ENCODE measurements around the gene EIF1AD.
"Not testable (repeated sequence)": the region's sequence is repeated elsewhere in the genome, so short reads cannot be mapped to it uniquely, and the experiment has no call there.

EIF1AD gene

GRCh38 chr11:65968600-65969482, 33.1 kb downstream of the EIF1AD start:
- DNase-seq (ENCODE audit: low read depth in 2 of 2), result no peak

- DNase-seq (ENCODE audit: low read depth in 2 of 2), result no peak
These were observed 34.5 kb downstream of the EIF1AD start for GRCh38 chr11:65967329-65967934.

- DNase-seq (ENCODE audit: low read depth in 2 of 2), result no peak
These were observed 35.8 kb downstream of the EIF1AD start for GRCh38 chr11:65965986-65966762.

GRCh38 chr11:65964906-65965305, 37.1 kb downstream of the EIF1AD start:
- DNase-seq (ENCODE audit: low read depth in 2 of 2), result no peak

- no peak for DNase-seq (ENCODE audit: low read depth in 2 of 2)
These were observed 39.8 kb downstream of the EIF1AD start for GRCh38 chr11:65962141-65962564.

- peak; percentile 93 to 95 for DNase-seq (ENCODE audit: low read depth in 2 of 2)
These were observed 40.5 kb downstream of the EIF1AD start, which contains the start of gene SART1 for GRCh38 chr11:65961267-65962140. Gene SART1, plus strand, starts transcription at chr11:65961734. Its CDS starts 47 bp downstream, at chr11:65961781.

GRCh38 chr11:65960824-65961266, 41.1 kb downstream of the EIF1AD start:
- no peak for DNase-seq (ENCODE audit: low read depth in 2 of 2)

- DNase-seq (ENCODE audit: low read depth in 2 of 2), result no peak
These were observed 43.1 kb downstream of the EIF1AD start for GRCh38 chr11:65958774-65959420.

- no peak for DNase-seq (ENCODE audit: low read depth in 2 of 2)
These were observed 43.7 kb downstream of the EIF1AD start for GRCh38 chr11:65958291-65958690.

GRCh38 chr11:65954771-65955170, 47.2 kb downstream of the EIF1AD start:
- DNase-seq (ENCODE audit: low read depth in 2 of 2), result no peak

GRCh38 chr11:65953471-65953870, 48.5 kb downstream of the EIF1AD start:
- DNase-seq (ENCODE audit: low read depth in 2 of 2), result no peak

- DNase-seq (ENCODE audit: low read depth in 2 of 2), result no peak
These were observed 49.9 kb downstream of the EIF1AD start for GRCh38 chr11:65952052-65952521.

GRCh38 chr11:65951641-65952040, 50.3 kb downstream of the EIF1AD start:
- DNase-seq (ENCODE audit: low read depth in 2 of 2), result not testable (repeated sequence)

GRCh38 chr11:65950711-65951110, 51.2 kb downstream of the EIF1AD start:
- not testable (repeated sequence) for DNase-seq (ENCODE audit: low read depth in 2 of 2)

- no peak for DNase-seq (ENCODE audit: low read depth in 2 of 2)
These were observed 54.3 kb downstream of the EIF1AD start for GRCh38 chr11:65947603-65948125.

GRCh38 chr11:65947133-65947532, 54.8 kb downstream of the EIF1AD start:
- no peak for DNase-seq (ENCODE audit: low read depth in 2 of 2)

GRCh38 chr11:65946655-65947054, 55.3 kb downstream of the EIF1AD start:
- no peak for DNase-seq (ENCODE audit: low read depth in 2 of 2)

Data from stimulated activated CD8-positive, alpha-beta memory T cell treated with anti-CD3 and anti-CD28 coated beads, Interleukin-15, amount 100 ng/mL, for 4 hours (primary cell).